Measurements from ENCODE around the gene CRCP. TPM values are rescaled to one million over a fixed set of nuclear protein-coding genes. Genes with fewer than 3 reads are reported as not detected.

Gene CRCP
- total RNA-seq, 4 donors from 2014 or later: 45.9 to 61.9 (median 54.2) TPM

- no peak for DNase-seq (ENCODE audit: extremely low spot score)
- Histone ChIP-seq H3K27ac (replicated peaks in 1 of 4) (peak overlapping the region in 2 of 4 donors; percentile 68 to 76), H3K9me3 (no peaks in the 10 kb centered on the region), H3K36me3 (peaks cover 0 to 28% (median 8%) of the 10 kb centered on the region in 4 donors), H3K4me1 (peaks cover 15 to 25% (median 21%) of the 10 kb centered on the region in 4 donors), H3K27me3 (no peaks in the 10 kb centered on the region), H3K4me3 (peak overlapping the region; percentile 67 to 97 (median 88))
- TF ChIP-seq POLR2A (IDR thresholded peaks at IDR 0.05; ENCODE audit: low read depth): no peak
- no peak for TF ChIP-seq EP300 (IDR thresholded peaks at IDR 0.05)
- TF ChIP-seq POLR2AphosphoS5 (IDR thresholded peaks at IDR 0.05): no peak
- no peak for TF ChIP-seq CTCF (IDR thresholded peaks at IDR 0.05)
- WGBS: 76% methylated on average over 9 of the region's 11 CpGs
- intact Hi-C loops (cut with DNase I): no loop called here
Observed at GRCh38 chr7:66076462-66077329, 38.0 kb upstream of the CRCP start.

GRCh38 chr7:66078067-66078466 lies 36.6 kb upstream of the CRCP start:
- Histone ChIP-seq H3K27ac (replicated peaks in 1 of 4) (no peak overlapping the region), H3K36me3 (peaks cover 0 to 41% (median 19%) of the 10 kb centered on the region in 4 donors), H3K9me3 (no peaks in the 10 kb centered on the region), H3K27me3 (no peaks in the 10 kb centered on the region), H3K4me3 (no peak overlapping the region), H3K4me1 (peaks cover 15 to 25% (median 21%) of the 10 kb centered on the region in 4 donors)
- WGBS: no CpG with 5 or more reads among the region's 5 CpGs
- TF ChIP-seq POLR2AphosphoS5 (IDR thresholded peaks at IDR 0.05) (no peak), CTCF (IDR thresholded peaks at IDR 0.05) (no peak), EP300 (IDR thresholded peaks at IDR 0.05) (no peak), POLR2A (IDR thresholded peaks at IDR 0.05; ENCODE audit: low read depth) (no peak)
- intact Hi-C loops (cut with DNase I): no loop called here
- DNase-seq (ENCODE audit: extremely low spot score): no peak

GRCh38 chr7:66082083-66082482 lies 32.6 kb upstream of the CRCP start:
- TF ChIP-seq POLR2AphosphoS5 (IDR thresholded peaks at IDR 0.05) (no peak), POLR2A (IDR thresholded peaks at IDR 0.05; ENCODE audit: low read depth) (no peak), EP300 (IDR thresholded peaks at IDR 0.05) (no peak), CTCF (IDR thresholded peaks at IDR 0.05) (no peak)
- 100% methylated on average over 6 of the region's 6 CpGs for WGBS
- Histone ChIP-seq H3K4me1 (peaks cover 5 to 7% (median 6%) of the 10 kb centered on the region in 4 donors), H3K27me3 (no peaks in the 10 kb centered on the region), H3K27ac (replicated peaks in 1 of 4) (no peak overlapping the region), H3K9me3 (no peaks in the 10 kb centered on the region), H3K36me3 (peaks cover 10 to 82% (median 48%) of the 10 kb centered on the region in 4 donors), H3K4me3 (no peak overlapping the region)
- no peak for DNase-seq (ENCODE audit: extremely low spot score)
- intact Hi-C loops (cut with DNase I): no loop called here

- Histone ChIP-seq H3K9me3 (no peaks in the 10 kb centered on the region), H3K36me3 (peaks cover 10 to 88% (median 51%) of the 10 kb centered on the region in 4 donors), H3K27ac (replicated peaks in 1 of 4) (no peak overlapping the region), H3K4me1 (peaks cover 0 to under 1% (median 0%) of the 10 kb centered on the region in 4 donors), H3K27me3 (no peaks in the 10 kb centered on the region), H3K4me3 (no peak overlapping the region)
- TF ChIP-seq POLR2A (IDR thresholded peaks at IDR 0.05; ENCODE audit: low read depth): no peak
- TF ChIP-seq CTCF (IDR thresholded peaks at IDR 0.05): no peak
- no peak for TF ChIP-seq EP300 (IDR thresholded peaks at IDR 0.05)
- no peak for TF ChIP-seq POLR2AphosphoS5 (IDR thresholded peaks at IDR 0.05)
- DNase-seq (ENCODE audit: extremely low spot score): no peak
- WGBS: 95% methylated on average over 9 of the region's 16 CpGs
- intact Hi-C loops (cut with DNase I): no loop called here
Observed at GRCh38 chr7:66082886-66083415, 31.7 kb upstream of the CRCP start.
